ENCODE data around the gene SRPX.

The SRPX gene

GRCh38 chrX:38165023-38165422, 55.6 kb downstream of the SRPX start:
- no peaks in the 10 kb centered on the region for H3K36me3 ChIP-seq
- no peak overlapping the region for H3K27ac ChIP-seq
- no peak for TF ChIP-seq CTCF (IDR thresholded peaks at IDR 0.05)
- no peaks in the 10 kb centered on the region for H3K9me3 ChIP-seq
- H3K4me1 ChIP-seq (ENCODE audit: control insufficient read depth in 1 of 2, insufficient read depth in 1 of 2, low read depth in 1 of 2, low read length in 1 of 2), result no peaks in the 10 kb centered on the region
- no peak overlapping the region for H3K4me3 ChIP-seq (ENCODE audit: low read depth in 1 of 2, low read length in 1 of 2)
- no peaks in the 10 kb centered on the region for H3K27me3 ChIP-seq

- no peak for TF ChIP-seq CTCF (IDR thresholded peaks at IDR 0.05)
- Histone ChIP-seq H3K4me3 (ENCODE audit: low read depth in 1 of 2, low read length in 1 of 2) (no peak overlapping the region), H3K4me1 (ENCODE audit: control insufficient read depth in 1 of 2, insufficient read depth in 1 of 2, low read depth in 1 of 2, low read length in 1 of 2) (no peaks in the 10 kb centered on the region), H3K27me3 (no peaks in the 10 kb centered on the region), H3K9me3 (no peaks in the 10 kb centered on the region), H3K36me3 (no peaks in the 10 kb centered on the region), H3K27ac (no peak overlapping the region)
Observed at GRCh38 chrX:38163193-38163592, 57.5 kb downstream of the SRPX start.

- Histone ChIP-seq H3K4me3 (ENCODE audit: low read depth in 1 of 2, low read length in 1 of 2) (no peak overlapping the region), H3K4me1 (ENCODE audit: control insufficient read depth in 1 of 2, insufficient read depth in 1 of 2, low read depth in 1 of 2, low read length in 1 of 2) (no peaks in the 10 kb centered on the region), H3K9me3 (no peaks in the 10 kb centered on the region), H3K27ac (no peak overlapping the region), H3K36me3 (no peaks in the 10 kb centered on the region), H3K27me3 (no peaks in the 10 kb centered on the region)
- TF ChIP-seq CTCF (IDR thresholded peaks at IDR 0.05), result no peak
Observed at GRCh38 chrX:38156838-38157237, 63.8 kb downstream of the SRPX start.

GRCh38 chrX:38154818-38155217, 65.9 kb downstream of the SRPX start:
- Histone ChIP-seq H3K27me3 (no peaks in the 10 kb centered on the region), H3K9me3 (no peaks in the 10 kb centered on the region), H3K27ac (no peak overlapping the region), H3K36me3 (no peaks in the 10 kb centered on the region), H3K4me1 (ENCODE audit: control insufficient read depth in 1 of 2, insufficient read depth in 1 of 2, low read depth in 1 of 2, low read length in 1 of 2) (no peaks in the 10 kb centered on the region), H3K4me3 (ENCODE audit: low read depth in 1 of 2, low read length in 1 of 2) (no peak overlapping the region)
- no peak for TF ChIP-seq CTCF (IDR thresholded peaks at IDR 0.05)

GRCh38 chrX:38154340-38154739, 66.3 kb downstream of the SRPX start:
- TF ChIP-seq CTCF (IDR thresholded peaks at IDR 0.05), result no peak

DNA sequence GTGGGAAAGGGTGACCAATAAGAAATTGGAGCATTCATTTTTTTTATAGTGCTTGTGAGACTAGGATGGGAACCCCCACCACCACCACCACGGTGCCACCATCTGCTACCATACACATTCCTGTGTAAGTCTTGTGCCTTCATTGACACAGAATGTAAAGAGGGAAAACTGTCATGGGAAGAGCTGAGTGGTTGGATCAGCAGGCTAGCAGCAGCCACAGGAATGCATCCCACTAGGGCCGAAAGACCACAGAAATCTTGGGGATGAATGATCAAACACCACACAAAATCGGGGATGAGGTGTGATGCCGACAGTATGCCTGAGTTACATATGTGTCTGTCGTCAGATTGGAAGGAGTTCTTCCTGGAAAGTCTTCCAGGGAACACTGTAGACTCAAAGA, 69.2 kb downstream of the SRPX start:
- Histone ChIP-seq H3K9me3 (no peaks in the 10 kb centered on the region), H3K27ac (no peak overlapping the region), H3K27me3 (no peaks in the 10 kb centered on the region), H3K4me1 (ENCODE audit: control insufficient read depth in 1 of 2, insufficient read depth in 1 of 2, low read depth in 1 of 2, low read length in 1 of 2) (no peaks in the 10 kb centered on the region), H3K4me3 (ENCODE audit: low read depth in 1 of 2, low read length in 1 of 2) (no peak overlapping the region), H3K36me3 (no peaks in the 10 kb centered on the region)
- TF ChIP-seq CTCF (IDR thresholded peaks at IDR 0.05), result no peak

More at GRCh38 chrX:38154340-38154739, 66.3 kb downstream of the SRPX start:
- Histone ChIP-seq H3K27ac (no peak overlapping the region), H3K4me1 (ENCODE audit: control insufficient read depth in 1 of 2, insufficient read depth in 1 of 2, low read depth in 1 of 2, low read length in 1 of 2) (no peaks in the 10 kb centered on the region), H3K9me3 (no peaks in the 10 kb centered on the region), H3K27me3 (no peaks in the 10 kb centered on the region), H3K36me3 (no peaks in the 10 kb centered on the region), H3K4me3 (ENCODE audit: low read depth in 1 of 2, low read length in 1 of 2) (no peak overlapping the region)
